GM12878 (cell line): Measurements from ENCODE around the gene KLF11. TPM values are rescaled to one million over a fixed set of nuclear protein-coding genes. Genes with fewer than 3 reads are reported as not detected.

ENCODE experiments used
- ATAC-seq: fragments of 200-7000 bp; cut with Tn5 transposase; 3 replicates; pipeline ENCODE4 v1.9.1; 2020; ENCODE audit warnings: mild to moderate bottlenecking, moderate library complexity
- BruUV-seq: library from RNA; stranded (reverse); fragments of 400-500 nt; replicated peaks from 2 replicates; lab custom pipeline; 2021; lab: Mats Ljungman, UMichigan
- CTCF ChIA-PET: fragments of 300-600 bp; sonication (Branson Sonifier 250); formaldehyde crosslinking; extraction: SDS; loops from one replicate; lab custom pipeline; 2021; ENCODE audit warnings: inconsistent platforms; lab: Yijun Ruan, JAX
- POLR2A ChIA-PET: fragments of 350-600 bp; formaldehyde crosslinking; extraction: SDS; loops from one replicate; lab custom pipeline; 2021; ENCODE audit warnings: inconsistent platforms; lab: Charles Lee
- RAD21 ChIA-PET: fragments of 300-600 bp; sonication (Branson Sonifier 250); formaldehyde crosslinking; loops from one replicate; lab custom pipeline; 2023; ENCODE audit warnings: antibody characterized with exemption; ENCODE audit not compliant: unreplicated experiment; lab: Charles Lee
- SMC1A ChIA-PET: fragments of 300-600 bp; sonication (Branson Sonifier 250); formaldehyde crosslinking; loops from one replicate; lab custom pipeline; 2023; ENCODE audit not compliant: unreplicated experiment, uncharacterized antibody; lab: Charles Lee
- DNase-seq: peaks from one replicate; pipeline ENCODE4 v3.0.0-alpha.2; 2011; ENCODE audit warnings: low read depth, low spot score
- FAIRE-seq: peaks from 3 replicates; lab custom pipeline; 2011; peaks lifted over from hg19 to GRCh38; lab: Jason Lieb, UNC
- H2AFZ ChIP-seq: 2 replicates; pipeline ENCODE4 v1.6.0; 2011; ENCODE audit warnings: low read depth, low read length, control low read depth; ENCODE audit not compliant: control insufficient read depth
- H3K27ac ChIP-seq: 2 replicates; pipeline ENCODE4 v1.5.1; 2011; ENCODE audit warnings: control low read depth; ENCODE audit not compliant: control insufficient read depth, insufficient read depth
- H3K27me3 ChIP-seq, 2 experiments: replicated peaks in 1 of 2; 2 replicates each; pipeline versions ENCODE4 v1.6.0 to v1.6.1; 2011; ENCODE audit warnings: low read length in 1 of 2; ENCODE audit not compliant: control insufficient read depth in 2 of 2, insufficient read depth in 2 of 2
- H3K36me3 ChIP-seq, 2 experiments: 2 replicates each; pipeline ENCODE4 v1.5.1; 2011; ENCODE audit warnings: low read length in 1 of 2; ENCODE audit not compliant: control insufficient read depth in 2 of 2, insufficient read depth in 2 of 2
- H3K4me1 ChIP-seq: 2 replicates; pipeline ENCODE4 v1.6.1; 2011; ENCODE audit warnings: mild to moderate bottlenecking, low read length, moderate library complexity, mixed read lengths; ENCODE audit not compliant: control insufficient read depth, insufficient read depth
- H3K4me2 ChIP-seq: 2 replicates; pipeline ENCODE4 v1.6.0; 2011; ENCODE audit warnings: control low read depth; ENCODE audit not compliant: control insufficient read depth, insufficient read depth
- H3K4me3 ChIP-seq: fragments of 200-600 bp; sonication (generic); 2 replicates; pipeline ENCODE4 v1.5.1; 2016
- H3K79me2 ChIP-seq: 2 replicates; pipeline ENCODE4 v1.6.0; 2011; ENCODE audit warnings: low read length; ENCODE audit not compliant: control insufficient read depth, insufficient read depth
- H3K9ac ChIP-seq: 2 replicates; pipeline ENCODE4 v1.8.0; 2011; ENCODE audit warnings: low read length, control low read depth, mixed read lengths; ENCODE audit not compliant: control insufficient read depth, insufficient read depth
- H3K9me3 ChIP-seq: replicated peaks from 3 replicates; pipeline ENCODE4 v1.5.1; 2011; ENCODE audit warnings: mild to moderate bottlenecking, low read length; ENCODE audit not compliant: control insufficient read depth, insufficient read depth
- H4K20me1 ChIP-seq: 2 replicates; pipeline ENCODE4 v1.6.0; 2011; ENCODE audit not compliant: control insufficient read depth, insufficient read depth
- CBX3 ChIP-seq: fragments of 200-600 bp; sonication (generic); IDR thresholded peaks from 2 replicates; pipeline ENCODE4 v1.6.1; 2016; ENCODE audit warnings: low read depth, borderline replicate concordance
- CHD2 ChIP-seq: IDR thresholded peaks from 2 replicates; pipeline ENCODE4 v1.6.1; 2011; ENCODE audit warnings: low read depth, low read length, improper control_type of control experiment, borderline replicate concordance
- DPF2 ChIP-seq: fragments of 450-650 bp; IDR thresholded peaks from 2 replicates; pipeline ENCODE4 v1.6.1; 2017; ENCODE audit warnings: mild to moderate bottlenecking
- ESRRA ChIP-seq: IDR thresholded peaks from 2 replicates; pipeline ENCODE4 v1.6.1; 2012; ENCODE audit warnings: mild to moderate bottlenecking, low read length, improper control_type of control experiment
- EZH2 ChIP-seq: IDR thresholded peaks from 2 replicates; pipeline ENCODE4 v1.6.1; 2012; ENCODE audit warnings: low read depth, mild to moderate bottlenecking, control low read depth, inconsistent platforms, low read length, borderline replicate concordance; ENCODE audit not compliant: control insufficient read depth
- RFX5 ChIP-seq: IDR thresholded peaks from 2 replicates; pipeline ENCODE4 v1.6.1; 2011; ENCODE audit warnings: low read depth, low read length, improper control_type of control experiment
- SREBF2 ChIP-seq: IDR thresholded peaks from 2 replicates; pipeline ENCODE4 v1.6.1; 2012; ENCODE audit warnings: mild to moderate bottlenecking, low read length
- WRNIP1 ChIP-seq: IDR thresholded peaks from 2 replicates; pipeline ENCODE4 v1.6.1; 2011; ENCODE audit warnings: low read depth, low read length, improper control_type of control experiment, borderline replicate concordance
- ZBTB4 ChIP-seq: fragments of 450-650 bp; formaldehyde crosslinking; IDR thresholded peaks from 2 replicates; pipeline ENCODE4 v1.4.0; 2022; ENCODE audit warnings: mild to moderate bottlenecking, moderate library complexity
- ZSCAN29 ChIP-seq: fragments of 450-650 bp; IDR thresholded peaks from 2 replicates; pipeline ENCODE4 v1.6.1; 2017; ENCODE audit warnings: mild to moderate bottlenecking, moderate library complexity
- WGBS: methylation state at CpG from one replicate; pipeline ENCODE4 v1.1.6; 2016; ENCODE audit warnings: low lambda C conversion rate; ENCODE audit not compliant: insufficient replicate concordance, insufficient coverage; ENCODE audit errors: missing lambda C conversion rate; 5-methylcytosine and 5-hydroxymethylcytosine counted together
- in situ Hi-C: fragments of 300-500 bp; cut with MboI; formaldehyde crosslinking; loops from 9 replicates; pipeline ENCODE4 v1.14.3; 2018; ENCODE audit warnings: mixed read lengths
- intact Hi-C: fragments of 100-400 bp; cut with micrococcal nuclease; formaldehyde crosslinking; loops from one replicate; pipeline ENCODE4 v1.14.2; 2022; ENCODE audit not compliant: unreplicated experiment
- polyA plus RNA-seq, 11 experiments: library from polyadenylated mRNA; depleted of rRNA in 4 of 11; unstranded in 6 of 11; stranded (reverse) in 5 of 11; fragments of >200 nt; fragmentation: Nextera tagmentation in 4 of 11; fragmentation: Illumina TruSeq in 1 of 11; extraction: Ambion mirVana in 4 of 11; extraction: Trizol in 1 of 11; gene quantifications; 1 replicate in 1 of 11; 2 replicates in 10 of 11; pipeline versions ENCODE4 v1.2.1 to v1.2.3, GENCODE V29; 2011 to 2016; ENCODE audit warnings: inconsistent platforms in 2 of 11, missing spikeins in 2 of 11, low read depth in 1 of 11
- total RNA-seq, 4 experiments: library from RNA; depleted of rRNA in 3 of 4; stranded (reverse); fragments of >200 nt in 3 of 4; fragmentation: Illumina TruSeq in 1 of 4; extraction: Trizol in 1 of 4; gene quantifications; 2 replicates each; pipeline versions ENCODE4 v1.2.1 to v1.2.3, GENCODE V29; 2013 to 2021
- TF ChIP-seq, protein P1 (sequence below): fragments of 450-650 bp; IDR thresholded peaks from 2 replicates; pipeline ENCODE4 v1.6.1; 2016; ENCODE audit warnings: mild to moderate bottlenecking
- TF ChIP-seq, protein P2 (sequence below): fragments of 450-650 bp; IDR thresholded peaks from 2 replicates; pipeline ENCODE4 v1.6.1; 2017; ENCODE audit warnings: mild to moderate bottlenecking
- TF ChIP-seq, protein P3 (sequence below): fragments of 450-650 bp; conservative IDR thresholded peaks from 2 replicates; pipeline ENCODE4 v1.6.1; 2017; ENCODE audit warnings: mild to moderate bottlenecking, moderate library complexity

KLF11 gene
- total and polyA plus RNA-seq, 10 of the 15 experiments (the other 5 are each of a cell fraction or from before 2014, with no cell fraction given): 0.03 to 0.54 (median 0.14) TPM; not detected in 1

DNA sequence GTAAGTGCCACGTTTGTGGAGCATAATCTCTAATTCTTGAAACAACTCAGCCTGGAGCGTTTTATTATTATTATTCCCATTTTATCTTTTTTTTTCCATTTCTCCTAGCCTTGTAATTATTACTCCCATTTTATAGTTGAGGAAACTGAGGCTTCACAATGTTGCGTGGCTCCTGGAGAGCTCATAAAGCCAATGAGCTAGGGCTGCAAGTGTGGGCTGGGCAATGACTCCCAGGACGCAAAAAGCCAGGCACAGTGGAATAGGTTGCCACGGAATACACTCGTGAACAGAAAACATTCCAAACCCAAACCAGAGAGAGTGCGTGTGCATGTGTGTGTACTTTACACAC, 13.5 kb upstream of the KLF11 start:
- FAIRE-seq: no peak
- no peak overlapping the region for H2AFZ ChIP-seq
- H3K4me3 ChIP-seq: no peak overlapping the region
- no peak for DNase-seq
- intact Hi-C loops (no loop called here), in situ Hi-C loops (no loop called here)
- CTCF ChIA-PET: interaction anchor here (0.7 to 6.4 kb wide), 9 partner anchors 10 to 789 kb away, joined by 3 to 34 read pairs (median 6); no protein-coding TSS in a partner anchor
- no peak overlapping the region for H3K4me2 ChIP-seq
- no peak for ATAC-seq
- POLR2A ChIA-PET: interaction anchor here (0.5 kb wide), 1 partner anchor 34 kb away, joined by 4 read pairs; no protein-coding TSS in a partner anchor
- BruUV-seq: no TSS peak
- H3K36me3 ChIP-seq: no peaks in the 10 kb centered on the region
- H4K20me1 ChIP-seq: no peaks in the 10 kb centered on the region
- RAD21 ChIA-PET: interaction anchor here (0.6 to 2.6 kb wide), 5 partner anchors 19 to 631 kb away, joined by 3 to 15 read pairs (median 5); no protein-coding TSS in a partner anchor
- SMC1A ChIA-PET: interaction anchor here (0.8 to 2.6 kb wide), 6 partner anchors 17 to 231 kb away, joined by 3 to 19 read pairs (median 3); no protein-coding TSS in a partner anchor
- 54% methylated on average over 7 of the region's 7 CpGs for WGBS
- peaks cover 0 to 3% of the 10 kb centered on the region in 2 experiments; a peak in 1 of 4 replicates for H3K27me3 ChIP-seq
- no peak overlapping the region for H3K9ac ChIP-seq
- H3K27ac ChIP-seq: no peak overlapping the region
- peaks cover 11% of the 10 kb centered on the region for H3K4me1 ChIP-seq
- H3K9me3 ChIP-seq: no peaks in the 10 kb centered on the region
- H3K79me2 ChIP-seq: no peaks in the 10 kb centered on the region
- TF ChIP-seq ZBTB4 (no peak), RFX5 (no peak), EZH2 (no peak), CHD2 (no peak), ZSCAN29 (no peak), DPF2 (no peak), CBX3 (no peak), SREBF2 (no peak), WRNIP1 (no peak), ESRRA (no peak)
- TF ChIP-seq, protein P1, sequence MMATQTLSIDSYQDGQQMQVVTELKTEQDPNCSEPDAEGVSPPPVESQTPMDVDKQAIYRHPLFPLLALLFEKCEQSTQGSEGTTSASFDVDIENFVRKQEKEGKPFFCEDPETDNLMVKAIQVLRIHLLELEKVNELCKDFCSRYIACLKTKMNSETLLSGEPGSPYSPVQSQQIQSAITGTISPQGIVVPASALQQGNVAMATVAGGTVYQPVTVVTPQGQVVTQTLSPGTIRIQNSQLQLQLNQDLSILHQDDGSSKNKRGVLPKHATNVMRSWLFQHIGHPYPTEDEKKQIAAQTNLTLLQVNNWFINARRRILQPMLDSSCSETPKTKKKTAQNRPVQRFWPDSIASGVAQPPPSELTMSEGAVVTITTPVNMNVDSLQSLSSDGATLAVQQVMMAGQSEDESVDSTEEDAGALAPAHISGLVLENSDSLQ: no peak
- TF ChIP-seq, protein P2, sequence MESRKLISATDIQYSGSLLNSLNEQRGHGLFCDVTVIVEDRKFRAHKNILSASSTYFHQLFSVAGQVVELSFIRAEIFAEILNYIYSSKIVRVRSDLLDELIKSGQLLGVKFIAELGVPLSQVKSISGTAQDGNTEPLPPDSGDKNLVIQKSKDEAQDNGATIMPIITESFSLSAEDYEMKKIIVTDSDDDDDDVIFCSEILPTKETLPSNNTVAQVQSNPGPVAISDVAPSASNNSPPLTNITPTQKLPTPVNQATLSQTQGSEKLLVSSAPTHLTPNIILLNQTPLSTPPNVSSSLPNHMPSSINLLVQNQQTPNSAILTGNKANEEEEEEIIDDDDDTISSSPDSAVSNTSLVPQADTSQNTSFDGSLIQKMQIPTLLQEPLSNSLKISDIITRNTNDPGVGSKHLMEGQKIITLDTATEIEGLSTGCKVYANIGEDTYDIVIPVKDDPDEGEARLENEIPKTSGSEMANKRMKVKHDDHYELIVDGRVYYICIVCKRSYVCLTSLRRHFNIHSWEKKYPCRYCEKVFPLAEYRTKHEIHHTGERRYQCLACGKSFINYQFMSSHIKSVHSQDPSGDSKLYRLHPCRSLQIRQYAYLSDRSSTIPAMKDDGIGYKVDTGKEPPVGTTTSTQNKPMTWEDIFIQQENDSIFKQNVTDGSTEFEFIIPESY: no peak
- TF ChIP-seq, protein P3, sequence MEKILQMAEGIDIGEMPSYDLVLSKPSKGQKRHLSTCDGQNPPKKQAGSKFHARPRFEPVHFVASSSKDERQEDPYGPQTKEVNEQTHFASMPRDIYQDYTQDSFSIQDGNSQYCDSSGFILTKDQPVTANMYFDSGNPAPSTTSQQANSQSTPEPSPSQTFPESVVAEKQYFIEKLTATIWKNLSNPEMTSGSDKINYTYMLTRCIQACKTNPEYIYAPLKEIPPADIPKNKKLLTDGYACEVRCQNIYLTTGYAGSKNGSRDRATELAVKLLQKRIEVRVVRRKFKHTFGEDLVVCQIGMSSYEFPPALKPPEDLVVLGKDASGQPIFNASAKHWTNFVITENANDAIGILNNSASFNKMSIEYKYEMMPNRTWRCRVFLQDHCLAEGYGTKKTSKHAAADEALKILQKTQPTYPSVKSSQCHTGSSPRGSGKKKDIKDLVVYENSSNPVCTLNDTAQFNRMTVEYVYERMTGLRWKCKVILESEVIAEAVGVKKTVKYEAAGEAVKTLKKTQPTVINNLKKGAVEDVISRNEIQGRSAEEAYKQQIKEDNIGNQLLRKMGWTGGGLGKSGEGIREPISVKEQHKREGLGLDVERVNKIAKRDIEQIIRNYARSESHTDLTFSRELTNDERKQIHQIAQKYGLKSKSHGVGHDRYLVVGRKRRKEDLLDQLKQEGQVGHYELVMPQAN: no peak
